HCT116 (cell line): ENCODE data around the gene ZNF385A.

Experiments
- EZH2 ChIP-seq: fragments of 200-600 bp; sonication (generic); IDR thresholded peaks from 2 replicates; pipeline ENCODE4 v1.6.1; 2017; ENCODE audit warnings: antibody characterized with exemption, mixed run types
- POLR2AphosphoS5 ChIP-seq: IDR thresholded peaks from 2 replicates; pipeline ENCODE4 v1.6.1; 2011; ENCODE audit warnings: mild to moderate bottlenecking, low read depth, low read length, moderate library complexity
- RAD21 ChIP-seq: IDR thresholded peaks from 2 replicates; pipeline ENCODE4 v1.6.1; 2012; ENCODE audit warnings: low read depth, mild to moderate bottlenecking
- SIN3A ChIP-seq: IDR thresholded peaks from 2 replicates; pipeline ENCODE4 v1.6.1; 2012; ENCODE audit warnings: low read depth
- YY1 ChIP-seq: IDR thresholded peaks from 2 replicates; pipeline ENCODE4 v1.6.1; 2011; ENCODE audit warnings: low read length, low read depth, moderate library complexity, mild to moderate bottlenecking; ENCODE audit not compliant: insufficient replicate concordance; ENCODE audit errors: extremely low read depth
- ZNF274 ChIP-seq: fragments of 200-500 bp; sonication (Bioruptor generic); IDR thresholded peaks from 2 replicates; pipeline ENCODE4 v1.6.1; 2014; ENCODE audit warnings: mild to moderate bottlenecking, low read depth, low read length, inconsistent platforms
- TF ChIP-seq, protein P1 (sequence below), 3 experiments: fragments of 200-600 bp in 1 of 3; sonication (generic) in 1 of 3; IDR thresholded peaks in 2 of 3; conservative IDR thresholded peaks in 1 of 3; 2 replicates each; pipeline ENCODE4 v1.5.1; 2012 to 2017; ENCODE audit warnings: low read depth in 2 of 3, low read length in 2 of 3, antibody characterized with exemption in 1 of 3, borderline replicate concordance in 1 of 3, control low read depth in 1 of 3, mild to moderate bottlenecking in 1 of 3, mixed read lengths in 1 of 3, mixed run types in 1 of 3, moderate library complexity in 1 of 3; ENCODE audit not compliant: insufficient read depth in 1 of 3
- TF ChIP-seq, protein P2 (sequence below): IDR thresholded peaks from 2 replicates; pipeline ENCODE4 v1.6.1; 2012

DNA sequence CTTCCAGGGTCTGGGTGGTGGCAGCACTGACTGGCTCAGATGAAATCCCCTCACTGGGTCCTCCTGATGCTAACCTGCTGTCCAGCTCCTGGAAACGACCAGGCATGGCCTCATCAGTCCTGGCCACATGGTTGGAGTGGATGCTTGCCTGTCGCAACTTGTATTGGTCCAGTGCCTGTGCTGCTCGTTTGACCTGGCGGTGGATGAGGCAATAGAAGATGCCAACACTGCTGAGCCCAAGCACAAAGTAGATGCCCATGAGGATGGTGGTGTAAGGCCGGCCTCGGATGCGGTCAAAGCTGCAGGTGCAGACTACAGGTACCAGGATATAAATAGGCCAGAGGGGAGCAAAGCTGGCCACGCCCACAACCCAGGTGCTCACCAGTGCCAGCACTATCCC, 21.5 kb downstream of the ZNF385A start:
- TF ChIP-seq, protein P1, sequence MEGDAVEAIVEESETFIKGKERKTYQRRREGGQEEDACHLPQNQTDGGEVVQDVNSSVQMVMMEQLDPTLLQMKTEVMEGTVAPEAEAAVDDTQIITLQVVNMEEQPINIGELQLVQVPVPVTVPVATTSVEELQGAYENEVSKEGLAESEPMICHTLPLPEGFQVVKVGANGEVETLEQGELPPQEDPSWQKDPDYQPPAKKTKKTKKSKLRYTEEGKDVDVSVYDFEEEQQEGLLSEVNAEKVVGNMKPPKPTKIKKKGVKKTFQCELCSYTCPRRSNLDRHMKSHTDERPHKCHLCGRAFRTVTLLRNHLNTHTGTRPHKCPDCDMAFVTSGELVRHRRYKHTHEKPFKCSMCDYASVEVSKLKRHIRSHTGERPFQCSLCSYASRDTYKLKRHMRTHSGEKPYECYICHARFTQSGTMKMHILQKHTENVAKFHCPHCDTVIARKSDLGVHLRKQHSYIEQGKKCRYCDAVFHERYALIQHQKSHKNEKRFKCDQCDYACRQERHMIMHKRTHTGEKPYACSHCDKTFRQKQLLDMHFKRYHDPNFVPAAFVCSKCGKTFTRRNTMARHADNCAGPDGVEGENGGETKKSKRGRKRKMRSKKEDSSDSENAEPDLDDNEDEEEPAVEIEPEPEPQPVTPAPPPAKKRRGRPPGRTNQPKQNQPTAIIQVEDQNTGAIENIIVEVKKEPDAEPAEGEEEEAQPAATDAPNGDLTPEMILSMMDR (IDR thresholded peaks at IDR 0.05 in 2 of 3, conservative IDR thresholded peaks at IDR 0.05 in 1 of 3; ENCODE audit: borderline replicate concordance in 1 of 3, insufficient read depth in 1 of 3, low read depth in 2 of 3, low read length in 2 of 3): no peak
- TF ChIP-seq YY1: no peak
- TF ChIP-seq SIN3A: no peak
- TF ChIP-seq, protein P2, sequence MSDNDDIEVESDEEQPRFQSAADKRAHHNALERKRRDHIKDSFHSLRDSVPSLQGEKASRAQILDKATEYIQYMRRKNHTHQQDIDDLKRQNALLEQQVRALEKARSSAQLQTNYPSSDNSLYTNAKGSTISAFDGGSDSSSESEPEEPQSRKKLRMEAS: no peak
- TF ChIP-seq EZH2: no peak
- TF ChIP-seq ZNF274: no peak
- TF ChIP-seq POLR2AphosphoS5: no peak
- TF ChIP-seq RAD21: no peak
